ENCODE results near the gene CCDC88B. TPM values are rescaled to one million over a fixed set of nuclear protein-coding genes. Genes with fewer than 3 reads are reported as not detected.

The CCDC88B gene
- total and polyA plus RNA-seq, 10 of the 15 experiments (the other 5 are each of a cell fraction or from before 2014, with no cell fraction given) = 0.24 to 66.0 (median 19.2) TPM

GRCh38 chr11:64391839-64392238, 51.8 kb downstream of the CCDC88B start:
- no peak overlapping the region for H3K4me3 ChIP-seq
- 93% methylated on average over 1 of the region's 3 CpGs for WGBS (ENCODE audit: insufficient coverage, insufficient replicate concordance, low lambda C conversion rate, missing lambda C conversion rate)
- SMC1A ChIA-PET (ENCODE audit: uncharacterized antibody, unreplicated experiment) = no interaction called here
- BruUV-seq (replicated peaks) = no TSS peak
- no peak for DNase-seq (ENCODE audit: low read depth, low spot score)
- POLR2A ChIA-PET = no interaction called here
- no peak overlapping the region for H2AFZ ChIP-seq (ENCODE audit: control insufficient read depth, low read depth, low read length)
- H3K9me3 ChIP-seq (replicated peaks; ENCODE audit: control insufficient read depth, insufficient read depth, low read length) = peaks cover 8% of the 10 kb centered on the region; the same call in 2 of the 3 replicates
- no peaks in the 10 kb centered on the region for H3K79me2 ChIP-seq (ENCODE audit: control insufficient read depth, insufficient read depth, low read length)
- no peak for ATAC-seq
- H4K20me1 ChIP-seq (ENCODE audit: control insufficient read depth, insufficient read depth) = no peaks in the 10 kb centered on the region
- no peaks in the 10 kb centered on the region for H3K4me1 ChIP-seq (ENCODE audit: control insufficient read depth, insufficient read depth, low read length)
- no peak overlapping the region for H3K9ac ChIP-seq (ENCODE audit: control insufficient read depth, insufficient read depth, low read length)
- H3K36me3 ChIP-seq (ENCODE audit: control insufficient read depth in 2 of 2, insufficient read depth in 2 of 2, low read length in 1 of 2) = no peaks in the 10 kb centered on the region
- H3K27ac ChIP-seq (ENCODE audit: control insufficient read depth, insufficient read depth) = no peak overlapping the region
- CTCF ChIA-PET = no interaction called here
- H3K4me2 ChIP-seq (ENCODE audit: control insufficient read depth, insufficient read depth) = no peak overlapping the region
- FAIRE-seq = no peak
- H3K27me3 ChIP-seq (replicated peaks in 1 of 2; ENCODE audit: control insufficient read depth in 2 of 2, insufficient read depth in 2 of 2, low read length in 1 of 2) = no peaks in the 10 kb centered on the region; a peak in 1 of 4 replicates
- TF ChIP-seq POLR2A (IDR thresholded peaks at IDR 0.05; ENCODE audit: low read depth, low read length) (no peak), ESRRA (IDR thresholded peaks at IDR 0.05; ENCODE audit: low read length) (no peak), REST (IDR thresholded peaks at IDR 0.05; ENCODE audit: low read depth, low read length) (no peak), SUPT20H (IDR thresholded peaks at IDR 0.05; ENCODE audit: borderline replicate concordance, control insufficient read depth, low read depth, low read length) (no peak), ZNF217 (IDR thresholded peaks at IDR 0.05) (no peak), CHD1 (IDR thresholded peaks at IDR 0.05; ENCODE audit: low read depth, low read length) (no peak), FOXK2 (IDR thresholded peaks at IDR 0.05) (no peak), STAT3 (IDR thresholded peaks at IDR 0.05; ENCODE audit: low read depth, low read length) (no peak), TBL1XR1 (IDR thresholded peaks at IDR 0.05; ENCODE audit: low read depth, low read length) (no peak), USF2 (IDR thresholded peaks at IDR 0.05; ENCODE audit: borderline replicate concordance, low read depth, low read length) (no peak), DPF2 (IDR thresholded peaks at IDR 0.05) (no peak), ZBED1 (IDR thresholded peaks at IDR 0.05; ENCODE audit: borderline replicate concordance) (no peak), RELA (IDR thresholded peaks at IDR 0.05; ENCODE audit: borderline replicate concordance, partially characterized antibody) (no peak), ATF2 (IDR thresholded peaks at IDR 0.05; ENCODE audit: low read length) (no peak), BACH1 (IDR thresholded peaks at IDR 0.05; ENCODE audit: borderline replicate concordance) (no peak)
- TF ChIP-seq, protein P1, sequence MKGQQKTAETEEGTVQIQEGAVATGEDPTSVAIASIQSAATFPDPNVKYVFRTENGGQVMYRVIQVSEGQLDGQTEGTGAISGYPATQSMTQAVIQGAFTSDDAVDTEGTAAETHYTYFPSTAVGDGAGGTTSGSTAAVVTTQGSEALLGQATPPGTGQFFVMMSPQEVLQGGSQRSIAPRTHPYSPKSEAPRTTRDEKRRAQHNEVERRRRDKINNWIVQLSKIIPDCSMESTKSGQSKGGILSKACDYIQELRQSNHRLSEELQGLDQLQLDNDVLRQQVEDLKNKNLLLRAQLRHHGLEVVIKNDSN (IDR thresholded peaks at IDR 0.05; ENCODE audit: borderline replicate concordance, extremely low read length, insufficient read depth, low read depth, low read length) = no peak
- TF ChIP-seq, protein P2, sequence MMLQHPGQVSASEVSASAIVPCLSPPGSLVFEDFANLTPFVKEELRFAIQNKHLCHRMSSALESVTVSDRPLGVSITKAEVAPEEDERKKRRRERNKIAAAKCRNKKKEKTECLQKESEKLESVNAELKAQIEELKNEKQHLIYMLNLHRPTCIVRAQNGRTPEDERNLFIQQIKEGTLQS (IDR thresholded peaks at IDR 0.05; ENCODE audit: borderline replicate concordance, extremely low read depth, low read depth, low read length) = no peak
- in situ Hi-C loops (cut with MboI) (no loop called here), intact Hi-C loops (cut with micrococcal nuclease; ENCODE audit: unreplicated experiment) (no loop called here)
- RAD21 ChIA-PET (ENCODE audit: unreplicated experiment) = no interaction called here
